CD4-positive, alpha-beta T cell treated with Interleukin-15 for 4 hours (primary cell): Measurements from ENCODE around the gene THSD1.
"Not testable (repeated sequence)": the region's sequence is repeated elsewhere in the genome, so short reads cannot be mapped to it uniquely, and the experiment has no call there.

Experiments used
- DNase-seq: peaks from one replicate; pipeline ENCODE4 v3.0.0-alpha.2; 2020; ENCODE audit warnings: low spot score

THSD1 gene

GRCh38 chr13:52411629-52412028 is 5.7 kb upstream of the THSD1 start:
- DNase-seq = no peak

DNA sequence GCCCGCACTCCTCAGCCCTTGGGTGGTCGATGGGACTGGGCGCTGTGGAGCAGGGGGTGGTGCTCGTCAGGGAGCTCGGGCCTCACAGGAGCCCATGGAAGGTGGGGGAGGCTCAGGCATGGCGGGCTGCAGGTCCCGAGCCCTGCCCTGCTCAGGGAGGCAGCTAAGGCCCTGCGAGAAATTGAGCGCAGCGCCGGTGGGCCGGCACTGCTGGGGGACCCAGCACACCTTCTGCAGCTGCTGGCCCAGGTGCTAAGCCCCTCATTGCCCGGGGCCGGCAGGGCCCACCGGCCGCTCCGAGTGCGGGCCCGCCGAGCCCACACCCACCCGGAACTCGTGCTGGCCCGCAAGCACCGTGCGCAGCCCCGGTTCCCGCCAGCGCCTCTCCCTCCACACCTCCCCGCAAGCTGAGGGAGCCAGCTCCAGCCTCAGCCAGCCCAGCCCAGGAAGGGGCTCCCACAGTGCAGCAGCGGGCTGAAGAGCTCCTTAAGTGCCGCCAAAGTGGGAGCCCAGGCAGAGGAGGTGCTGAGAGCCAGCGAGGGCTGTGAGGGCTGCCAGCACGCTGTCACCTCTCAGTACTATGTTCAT is 2.2 kb upstream of the THSD1 start:
- not testable (repeated sequence) for DNase-seq

DNA sequence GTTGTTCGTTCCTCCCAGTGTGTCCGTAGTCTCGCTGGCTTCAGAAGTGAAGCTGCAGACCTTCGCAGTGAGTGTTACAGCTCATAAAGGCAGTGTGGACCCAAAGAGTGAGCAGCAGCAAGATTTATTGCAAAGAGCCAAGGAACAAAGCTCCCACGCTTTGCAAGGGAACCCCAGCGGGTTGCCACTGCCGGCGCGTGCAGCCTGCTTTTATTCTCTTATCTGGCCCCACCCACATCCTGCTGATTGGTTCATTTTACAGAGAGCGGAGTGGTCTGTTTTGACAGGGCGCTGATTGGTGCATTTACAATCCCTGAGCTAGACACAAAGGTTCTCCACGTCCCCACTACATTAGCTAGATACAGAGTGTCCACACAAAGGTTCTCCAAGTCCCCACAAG is 1.5 kb upstream of the THSD1 start:
- DNase-seq = not testable (repeated sequence)

DNA sequence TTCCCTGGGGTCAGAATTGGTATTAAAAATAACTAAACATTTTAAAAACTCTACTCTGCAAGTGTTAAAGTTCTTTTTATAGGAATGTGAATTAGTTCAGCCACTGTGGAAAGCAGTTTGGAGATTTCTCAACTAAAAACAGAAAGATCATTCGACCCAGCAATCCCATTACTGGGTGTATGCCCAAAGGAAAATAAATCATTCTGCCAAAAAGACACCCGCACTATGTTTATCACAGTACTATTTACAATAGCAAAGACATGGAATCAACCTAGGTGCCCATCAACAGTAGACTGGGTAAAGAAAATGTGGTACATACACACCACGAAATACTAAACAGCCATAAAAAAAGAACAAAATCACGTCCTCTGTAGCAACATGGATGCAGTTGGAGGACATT is 657 bp upstream of the THSD1 start:
- no peak for DNase-seq

GRCh38 chr13:52405369-52405766 is 604 bp downstream of the THSD1 start:
- no peak for DNase-seq

GRCh38 chr13:52399708-52400107 is 6.3 kb downstream of the THSD1 start:
- DNase-seq = peak; percentile 6

DNA sequence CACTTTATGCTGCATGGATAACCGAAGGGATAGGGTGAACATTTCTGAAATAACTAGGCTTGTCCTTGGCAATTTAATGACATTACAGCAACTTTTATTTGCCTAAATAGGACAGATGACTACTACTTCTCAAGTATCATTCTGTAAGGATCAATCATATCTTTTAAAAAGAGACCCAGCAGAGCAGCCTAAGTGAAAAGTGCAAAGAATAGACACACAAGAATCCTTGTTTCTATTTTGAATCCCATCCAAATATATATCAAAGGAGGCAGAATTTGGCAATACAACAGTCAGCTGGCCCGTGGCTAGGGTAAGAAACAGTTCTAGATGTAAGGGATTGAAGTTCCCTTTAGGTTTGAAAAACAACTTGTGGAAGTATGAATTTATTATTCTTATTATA is 6.9 kb downstream of the THSD1 start:
- no peak for DNase-seq

DNA sequence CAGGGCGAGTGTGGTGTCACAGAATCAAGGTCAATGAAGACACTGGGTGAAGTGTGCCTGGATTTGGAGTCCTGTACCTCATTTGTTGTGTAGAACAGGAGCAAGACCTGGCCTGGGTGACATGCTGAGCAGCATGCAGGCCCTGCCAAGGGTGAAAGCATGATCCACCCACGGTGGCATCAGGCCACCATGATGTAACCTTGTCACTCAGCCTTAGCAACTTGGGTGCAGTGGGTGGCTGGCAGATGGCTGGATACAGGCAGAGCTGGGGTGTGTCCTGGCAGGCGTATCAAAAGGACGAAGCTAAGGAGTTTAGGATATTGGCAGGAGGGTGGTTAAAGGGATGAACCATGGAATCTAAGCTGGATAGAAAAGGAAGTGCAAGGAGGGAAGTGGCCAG is 10.3 kb downstream of the THSD1 start:
- no peak for DNase-seq

DNA sequence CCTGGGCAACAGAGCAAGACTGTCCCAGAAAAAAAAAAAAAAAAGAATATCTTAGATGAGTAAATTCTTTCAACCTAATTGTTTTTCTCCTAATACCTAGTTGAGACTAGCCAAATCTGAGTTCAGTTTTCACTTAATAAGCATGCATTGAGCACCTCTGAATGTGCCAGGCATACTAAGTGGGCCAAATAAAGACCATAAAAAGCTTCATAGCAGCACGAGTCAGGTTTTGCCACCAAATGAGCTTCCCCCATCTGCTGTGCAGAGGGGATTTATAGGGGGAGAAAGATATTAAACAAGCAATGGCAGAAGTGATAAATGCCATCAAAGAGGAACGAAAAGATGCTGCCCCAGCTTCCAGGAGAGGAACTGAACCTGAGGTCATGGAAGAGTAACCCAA is 11.4 kb downstream of the THSD1 start:
- no peak for DNase-seq

- no peak for DNase-seq
Measured at GRCh38 chr13:52393572-52394357, 12.2 kb downstream of the THSD1 start.

GRCh38 chr13:52387721-52388120 is 18.3 kb downstream of the THSD1 start:
- DNase-seq = no peak

- no peak for DNase-seq
Measured at GRCh38 chr13:52385870-52386269, 20.1 kb downstream of the THSD1 start.

DNA sequence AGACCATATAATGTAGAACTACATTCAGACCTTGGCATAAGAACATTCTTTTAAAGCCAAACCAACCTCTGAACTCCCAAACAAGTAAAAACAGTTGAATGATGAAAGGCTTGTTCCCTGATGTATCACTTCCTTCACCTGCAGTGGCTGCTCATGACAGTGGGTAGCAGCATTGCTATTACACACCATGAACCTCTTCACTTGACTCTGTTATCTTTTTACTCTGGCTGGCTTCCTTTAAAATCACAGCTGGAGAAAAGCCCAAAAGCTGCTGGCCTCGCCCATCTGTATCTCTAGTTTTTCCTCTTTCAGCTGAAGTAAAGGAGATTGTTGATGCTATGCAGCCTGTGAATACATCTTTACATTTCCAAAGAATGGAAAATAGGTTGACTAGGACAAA is 22.6 kb downstream of the THSD1 start:
- DNase-seq = no peak

- no peak for DNase-seq
Measured at GRCh38 chr13:52378312-52378711, 27.7 kb downstream of the THSD1 start.

- no peak for DNase-seq
Measured at GRCh38 chr13:52377898-52378297, 28.1 kb downstream of the THSD1 start.

DNA sequence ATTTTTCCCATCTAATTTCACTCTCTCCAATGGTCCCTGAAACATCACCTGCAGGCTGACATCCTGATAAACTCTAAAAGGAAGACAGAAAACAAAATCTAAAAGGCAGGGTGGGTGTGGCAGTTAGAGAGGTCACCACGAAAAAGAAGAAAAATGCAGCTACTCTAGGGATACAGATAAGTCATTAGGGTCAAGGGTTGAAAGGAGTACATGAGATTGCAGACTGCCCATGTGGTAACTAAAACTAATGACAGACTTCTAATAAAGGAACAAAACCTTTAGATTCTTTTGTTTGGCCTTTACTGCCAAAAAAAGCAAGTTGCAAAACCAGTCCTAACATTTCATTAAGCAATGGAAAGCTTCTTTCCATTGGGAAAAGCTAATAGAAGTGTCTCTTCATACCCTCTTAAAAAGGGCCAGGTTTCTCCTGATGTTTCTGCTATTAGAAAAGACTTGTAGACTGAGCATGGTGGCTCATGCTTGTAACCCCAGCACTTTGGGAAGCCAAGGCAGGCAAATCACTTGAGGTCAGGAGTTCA is 31.0 kb downstream of the THSD1 start:
- no peak for DNase-seq

DNA sequence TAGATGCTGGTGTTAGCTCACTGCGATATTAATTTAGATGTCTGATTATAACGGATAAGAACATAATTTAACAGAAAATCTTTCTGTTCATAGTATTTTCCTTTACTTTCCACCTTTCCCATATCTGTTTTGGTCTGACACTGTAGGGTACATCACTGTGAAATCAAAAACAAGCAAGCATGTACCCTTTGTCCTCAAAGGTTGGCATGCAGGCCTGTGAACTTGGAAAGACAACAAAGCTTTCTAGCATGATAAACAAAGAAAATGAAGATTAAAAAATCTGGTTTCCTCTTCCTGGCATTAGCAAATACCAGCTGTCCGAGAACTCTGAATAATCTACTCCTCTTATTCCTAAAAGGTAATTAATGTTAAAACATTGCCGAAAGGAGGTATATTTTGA is 31.6 kb downstream of the THSD1 start:
- no peak for DNase-seq

GRCh38 chr13:52373277-52373676 is 32.7 kb downstream of the THSD1 start:
- DNase-seq = not testable (repeated sequence)

- no peak for DNase-seq
Measured at GRCh38 chr13:52371736-52372247, 34.2 kb downstream of the THSD1 start.

DNA sequence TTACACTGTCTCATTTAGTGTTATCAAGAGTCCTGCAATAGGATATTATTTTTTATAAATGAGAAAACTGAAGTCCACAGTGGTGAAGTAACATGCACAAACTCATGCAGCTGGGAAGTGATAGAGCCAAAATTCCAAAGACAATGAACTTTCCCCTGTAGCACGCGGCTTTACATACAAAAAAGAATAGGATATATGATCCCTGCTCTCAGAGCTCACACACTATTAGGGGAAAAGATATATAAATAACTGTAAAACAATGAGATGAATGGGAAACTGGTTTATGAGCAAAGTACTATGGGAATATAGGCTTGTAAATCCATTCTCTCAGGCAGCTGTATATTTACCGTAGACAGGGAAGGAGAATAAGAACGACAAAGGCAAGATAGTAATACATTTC is 39.7 kb downstream of the THSD1 start:
- DNase-seq = no peak

GRCh38 chr13:52362169-52362887 is 43.6 kb downstream of the THSD1 start:
- not testable (repeated sequence) for DNase-seq

- no peak for DNase-seq
Measured at GRCh38 chr13:52361225-52361624, 44.7 kb downstream of the THSD1 start.

DNA sequence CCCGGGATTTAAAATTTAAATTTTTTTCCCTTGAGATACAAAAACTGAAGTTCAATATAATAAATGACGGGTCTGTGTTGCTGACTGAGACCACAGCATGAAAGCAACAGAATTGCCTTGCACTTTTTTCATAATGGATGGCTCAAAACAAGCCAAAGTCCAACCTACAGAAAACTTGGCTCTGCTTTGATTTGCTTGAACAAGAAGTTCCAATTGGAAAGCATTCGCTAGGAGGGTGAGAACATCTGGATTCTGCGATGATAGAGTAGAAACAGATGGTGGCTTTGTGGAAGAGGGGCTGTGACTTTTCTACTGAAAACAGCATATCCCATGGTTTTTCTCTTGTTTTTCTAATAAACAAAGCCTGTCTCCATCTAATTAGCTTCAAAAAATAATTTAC is 46.4 kb downstream of the THSD1 start:
- no peak for DNase-seq
